GM19023 (cell line): ENCODE results near the gene ZSWIM4.

Experiments used
- ATAC-seq: cut with Tn5 transposase; IDR thresholded peaks from one replicate; pipeline ENCODE4 v1.9.1; 2021; ENCODE audit warnings: mild to moderate bottlenecking, moderate library complexity; ENCODE audit not compliant: unreplicated experiment

ZSWIM4 gene

GRCh38 chr19:13834244-13835069, 39.2 kb downstream of the ZSWIM4 start:
- ATAC-seq: no peak

- ATAC-seq: no peak
Observed at GRCh38 chr19:13835791-13836723, 40.8 kb downstream of the ZSWIM4 start.

DNA sequence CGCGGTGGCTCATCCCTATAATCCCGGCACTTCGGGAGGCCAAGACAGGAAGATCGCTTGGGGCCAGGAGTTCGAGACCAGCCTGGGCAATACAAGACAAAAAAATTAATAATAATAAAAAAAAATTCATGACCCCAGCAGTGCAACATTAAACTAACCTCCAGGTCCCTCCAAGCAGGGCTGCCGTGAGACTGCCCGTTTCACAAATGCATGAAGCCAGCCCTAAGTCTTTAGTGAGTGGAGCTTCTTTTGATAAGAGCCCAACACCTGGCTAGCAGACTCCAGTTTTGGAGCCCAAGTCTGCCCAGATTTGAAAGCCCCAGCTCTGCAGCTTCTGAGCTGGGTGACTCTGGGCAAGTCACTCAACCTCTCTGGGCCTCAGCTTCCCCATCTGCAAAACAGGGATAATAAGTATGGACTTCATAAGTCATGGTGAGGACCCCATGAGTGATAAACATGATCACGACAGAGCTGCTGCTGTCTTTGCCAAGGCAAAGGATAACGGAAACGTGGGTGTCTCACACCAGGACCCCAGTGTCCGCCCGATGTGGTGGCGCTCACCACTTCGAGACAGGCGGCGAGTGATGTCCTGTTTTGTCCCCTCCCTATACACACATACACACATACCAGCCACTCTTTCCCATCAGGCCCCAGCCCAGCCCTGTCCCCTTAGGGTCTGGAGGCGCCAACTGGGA, 43.3 kb downstream of the ZSWIM4 start:
- no peak for ATAC-seq

DNA sequence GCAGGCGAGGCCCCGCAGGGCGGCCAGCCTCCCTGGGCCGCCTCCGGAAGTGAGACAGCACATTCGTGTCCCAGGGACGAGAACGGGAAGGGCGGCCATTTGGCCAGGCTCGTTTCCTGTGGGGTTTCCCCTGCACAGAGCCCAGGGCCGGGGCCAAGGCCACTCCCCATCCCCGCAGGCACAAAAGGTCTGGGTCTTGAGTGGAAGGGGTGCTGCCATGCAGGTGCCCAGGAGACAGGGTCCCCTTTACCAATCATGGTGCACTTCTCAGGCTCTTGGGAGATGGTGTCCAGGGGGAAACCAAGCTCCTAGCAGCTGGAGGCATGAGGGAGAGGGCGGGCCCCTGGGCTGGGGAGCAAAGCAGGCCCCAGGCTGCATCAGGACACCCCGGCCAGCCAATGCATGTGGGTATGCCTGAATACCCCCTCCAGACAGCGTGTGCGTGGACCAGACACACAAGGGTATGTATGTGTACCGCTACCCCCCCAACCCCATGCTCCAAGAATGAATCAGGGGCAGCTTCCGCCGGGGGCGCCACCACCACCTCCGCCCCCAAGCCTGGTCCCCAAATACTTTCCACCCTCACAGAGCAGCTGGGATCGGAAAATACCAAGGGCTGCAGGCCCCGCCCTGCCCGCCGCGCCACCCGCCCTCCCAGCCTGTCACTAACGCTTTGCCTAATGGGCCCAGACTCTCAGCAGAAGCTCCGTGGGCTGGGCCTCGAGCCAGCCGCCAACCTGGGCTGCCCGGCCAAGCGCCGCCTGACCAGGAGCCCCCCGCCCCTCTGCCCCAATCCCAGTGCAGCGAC, 44.1 kb downstream of the ZSWIM4 start:
- ATAC-seq: peak; percentile 37

- no peak for ATAC-seq
Observed at GRCh38 chr19:13839938-13840304, 44.7 kb downstream of the ZSWIM4 start.

GRCh38 chr19:13840305-13841085, 45.3 kb downstream of the ZSWIM4 start:
- ATAC-seq: no peak

- no peak for ATAC-seq
Observed at GRCh38 chr19:13841086-13841961, 46.1 kb downstream of the ZSWIM4 start.

- ATAC-seq: no peak
Observed at GRCh38 chr19:13841962-13842290, 46.7 kb downstream of the ZSWIM4 start.

DNA sequence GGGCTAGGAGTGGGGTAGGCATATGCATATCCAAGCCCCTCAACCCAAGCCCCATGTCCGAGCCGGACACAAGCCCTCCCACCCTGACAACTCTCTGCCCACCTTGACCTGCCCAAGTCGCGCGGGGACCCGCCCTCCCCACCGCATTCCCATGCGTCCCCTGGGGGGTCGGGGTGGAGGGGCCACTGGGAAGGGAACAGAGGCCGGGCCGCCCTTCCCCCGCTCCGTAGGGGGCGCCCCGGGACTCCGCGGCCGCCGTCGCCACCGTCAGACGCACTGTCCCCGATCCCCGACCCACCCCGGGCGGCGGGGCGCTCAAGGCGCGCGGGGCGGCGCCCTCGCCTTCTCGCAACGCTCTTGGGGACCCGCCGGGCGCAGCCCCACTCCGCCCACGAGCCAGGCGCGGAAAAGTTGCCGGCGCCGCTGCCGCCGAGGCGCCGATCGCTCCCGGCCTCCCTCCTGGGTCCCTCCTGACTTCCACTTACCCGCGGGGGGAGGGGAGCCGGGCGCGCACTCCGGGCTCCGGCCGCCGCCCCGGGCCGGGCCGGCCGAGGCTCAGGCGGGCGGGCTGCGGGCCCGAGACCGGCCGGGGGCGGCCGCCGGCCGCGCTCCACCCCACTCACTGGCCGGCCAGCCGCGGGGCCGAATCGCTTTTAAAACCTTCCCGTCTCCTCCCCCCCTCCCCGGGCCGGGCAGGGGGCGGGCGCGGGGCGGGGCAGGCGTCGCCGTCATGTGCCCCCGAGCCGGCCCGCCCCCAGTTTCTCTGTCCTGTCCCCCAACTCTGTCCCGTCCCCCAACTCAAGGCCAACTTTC, 47.3 kb downstream of the ZSWIM4 start:
- ATAC-seq: no peak

DNA sequence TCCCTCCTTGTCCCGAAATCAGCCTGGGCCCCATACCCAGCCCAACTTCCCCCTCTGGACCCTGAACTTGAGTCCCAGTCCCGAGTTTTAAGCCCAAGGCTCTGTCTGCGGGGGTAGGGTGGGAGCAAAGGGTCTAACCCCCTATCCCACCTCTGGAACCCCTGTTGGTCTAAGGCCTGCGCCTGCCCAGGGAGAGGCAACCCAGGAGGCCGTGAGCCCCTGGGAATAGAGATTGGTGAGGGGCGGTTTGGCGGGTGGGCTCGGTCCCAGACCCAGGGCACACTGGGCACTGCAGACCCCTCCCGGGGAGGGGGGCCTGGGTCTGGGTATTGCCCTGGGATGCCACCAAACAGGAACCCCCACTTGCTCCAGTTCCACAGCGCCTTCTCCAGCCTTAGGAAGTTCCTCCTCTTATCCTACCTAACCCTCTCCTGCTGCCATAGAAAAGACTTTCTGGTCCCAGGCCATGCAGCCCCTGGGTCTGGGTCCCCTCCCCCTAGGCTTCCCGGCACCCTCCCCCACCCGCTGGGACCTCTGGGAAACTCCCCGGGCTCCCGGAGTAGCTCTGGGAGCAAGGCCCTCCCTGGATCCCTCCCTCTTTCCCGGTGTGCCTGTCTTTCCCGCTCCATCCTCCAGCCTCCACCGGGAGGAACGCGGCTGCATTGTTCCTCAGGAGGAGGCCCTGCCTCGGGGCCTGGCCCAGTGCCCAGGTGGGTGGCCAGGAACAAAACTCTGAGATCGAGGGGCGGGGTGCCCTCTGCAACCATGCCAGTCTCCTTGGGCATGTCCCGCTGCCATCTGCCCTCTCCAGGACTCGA, 48.1 kb downstream of the ZSWIM4 start:
- ATAC-seq: no peak

DNA sequence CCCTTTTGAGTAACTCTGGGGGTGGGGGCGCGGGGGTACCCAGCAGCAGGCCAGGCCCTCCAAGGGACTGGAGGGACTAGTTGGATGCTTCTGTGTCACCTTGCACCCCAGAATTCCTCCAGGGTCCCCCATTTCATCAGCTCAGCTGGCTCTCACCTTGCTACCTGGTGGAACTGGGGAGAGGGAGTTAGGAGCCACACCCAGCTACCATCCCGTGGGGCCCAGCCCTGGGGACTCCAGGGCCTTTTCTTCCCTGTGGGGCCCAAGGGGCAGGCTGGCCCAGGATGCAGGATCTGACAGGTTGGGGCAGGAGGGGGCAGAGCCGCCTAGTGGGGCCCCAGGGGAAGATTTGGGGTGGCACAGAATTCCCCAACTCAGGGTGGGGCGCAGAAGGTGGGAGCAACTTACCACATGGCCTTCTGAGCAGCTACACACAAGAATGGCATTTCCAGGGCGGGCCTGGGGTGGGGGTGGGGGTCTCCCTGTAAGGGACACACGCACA, 48.9 kb downstream of the ZSWIM4 start:
- no peak for ATAC-seq

DNA sequence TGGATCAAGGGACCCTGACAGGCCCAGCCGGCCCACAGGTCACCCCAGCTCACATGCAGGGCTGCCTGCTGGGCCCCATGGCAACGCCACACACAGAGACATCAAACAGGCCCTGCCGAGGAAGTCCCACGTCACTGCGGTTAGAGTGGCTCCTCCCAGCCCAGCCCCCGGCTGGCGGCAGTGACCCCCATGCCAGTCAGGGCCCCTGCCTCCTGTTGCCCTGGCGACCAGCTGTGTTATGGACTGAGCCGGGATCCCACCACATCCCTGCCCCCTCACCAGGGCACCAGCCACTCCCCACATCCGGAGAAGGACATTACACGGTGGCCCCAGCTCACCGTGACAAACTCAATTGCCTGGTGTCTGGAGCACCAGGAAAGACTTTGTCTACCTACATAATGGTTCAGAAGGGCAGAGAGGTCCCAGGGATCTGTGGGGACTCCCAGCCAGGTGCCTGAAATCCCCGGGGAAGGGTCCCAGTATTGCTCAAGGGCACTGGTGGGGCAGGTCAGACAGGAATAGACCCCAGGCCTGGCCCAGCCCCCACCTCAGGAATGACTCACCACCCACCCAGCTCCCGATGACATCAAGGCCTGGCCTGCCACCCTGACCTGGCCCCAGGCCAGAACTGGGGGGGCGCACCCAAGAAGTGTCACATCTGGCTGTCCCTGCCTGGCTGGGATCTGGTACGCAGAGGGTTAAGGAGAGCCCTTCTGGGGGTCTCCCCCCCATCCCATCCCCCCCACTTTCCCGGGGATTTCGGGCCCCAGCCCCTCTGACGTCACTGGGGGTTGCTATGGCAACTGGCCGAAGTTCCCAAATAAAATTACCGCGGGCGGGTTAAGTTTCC, 51.5 kb downstream of the ZSWIM4 start:
- ATAC-seq: peak; percentile 51

DNA sequence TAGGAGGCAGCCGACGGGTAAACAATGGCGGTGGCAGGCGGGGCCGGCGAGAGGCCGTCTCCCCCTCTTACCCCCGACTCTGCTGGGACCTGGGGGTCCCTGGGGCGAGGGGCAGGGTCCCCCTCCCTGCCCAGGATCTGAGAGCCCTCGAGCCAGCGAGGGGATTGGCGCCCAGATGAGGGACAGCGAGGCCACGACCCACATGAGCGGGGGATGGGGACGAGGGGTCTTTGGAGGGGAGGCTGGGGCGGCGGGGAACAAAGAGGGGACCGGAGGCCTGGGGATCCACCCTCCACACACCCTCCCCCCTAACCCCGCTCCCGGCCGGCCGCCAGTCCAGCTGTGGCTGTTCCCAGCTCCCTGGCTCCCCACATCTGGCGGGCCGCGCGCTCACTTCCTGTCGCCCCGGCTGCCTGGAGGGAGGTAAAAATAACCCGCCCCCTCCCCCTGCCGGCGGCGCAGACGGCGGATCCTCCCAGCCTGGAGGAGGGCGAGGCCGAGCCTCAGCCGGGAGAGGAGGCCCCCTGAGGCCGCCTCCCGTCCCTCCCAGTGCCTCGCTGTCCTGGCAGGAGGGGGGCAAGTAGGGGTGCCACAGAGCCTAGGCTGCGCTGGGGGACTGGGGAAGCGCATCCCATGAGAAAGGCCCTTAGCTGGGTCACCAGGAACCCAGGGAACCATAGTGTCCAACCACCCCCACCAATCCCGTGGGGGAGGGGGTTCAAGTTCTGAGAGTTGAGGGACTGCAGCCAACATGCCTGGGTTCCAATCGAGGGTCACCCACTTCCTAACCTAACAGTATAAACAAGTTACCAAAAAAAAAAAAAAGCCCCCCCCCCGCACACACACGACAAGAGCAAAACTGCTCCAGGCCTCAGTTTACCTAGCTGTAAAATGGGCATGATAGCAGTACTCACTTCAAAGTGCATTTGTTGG, 52.4 kb downstream of the ZSWIM4 start:
- ATAC-seq: peak; percentile 2

DNA sequence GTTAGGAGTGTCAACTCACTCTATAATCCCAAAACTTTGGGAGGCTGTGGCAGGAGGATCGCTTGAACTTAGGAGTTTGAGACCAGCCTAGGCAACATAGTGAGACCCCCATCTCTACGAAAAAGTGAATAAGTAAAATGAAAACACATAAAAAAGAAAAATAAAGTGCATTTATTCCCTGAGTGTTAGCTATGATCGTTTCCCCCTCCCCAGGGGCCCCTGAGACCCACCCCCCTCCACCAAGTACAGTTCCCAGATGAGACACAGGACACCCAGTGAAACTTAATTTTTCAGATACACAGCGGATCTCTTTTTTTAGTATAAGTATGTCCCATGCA, 53.1 kb downstream of the ZSWIM4 start:
- ATAC-seq: no peak
